NCI-H345 (cell line): Measurements from ENCODE around the gene TMEM132C.

Experiments used
- DNase-seq: peaks from one replicate; lab custom pipeline; 2025; lab: John Stamatoyannopoulos, UW

TMEM132C gene

DNA sequence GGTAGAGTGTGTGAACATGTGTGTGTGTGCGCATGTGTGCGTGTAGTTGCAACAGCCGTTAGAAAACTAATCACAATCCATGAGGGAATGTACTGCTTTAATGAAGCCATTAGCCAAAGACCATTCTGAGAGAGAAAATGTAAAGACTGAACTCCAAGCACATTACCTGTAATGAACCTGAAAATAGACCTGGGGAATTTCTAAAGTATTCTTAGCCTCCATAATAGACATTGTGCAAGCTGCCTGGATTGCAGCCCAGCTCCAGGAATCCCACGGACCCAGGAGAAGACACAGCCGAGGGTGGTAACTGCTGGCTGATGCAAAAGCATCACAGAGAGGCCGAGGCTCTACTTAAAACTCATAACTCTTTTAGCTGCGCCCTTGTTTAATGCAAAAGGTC is 400.2 kb downstream of the TMEM132C start:
- DNase-seq = no peak

DNA sequence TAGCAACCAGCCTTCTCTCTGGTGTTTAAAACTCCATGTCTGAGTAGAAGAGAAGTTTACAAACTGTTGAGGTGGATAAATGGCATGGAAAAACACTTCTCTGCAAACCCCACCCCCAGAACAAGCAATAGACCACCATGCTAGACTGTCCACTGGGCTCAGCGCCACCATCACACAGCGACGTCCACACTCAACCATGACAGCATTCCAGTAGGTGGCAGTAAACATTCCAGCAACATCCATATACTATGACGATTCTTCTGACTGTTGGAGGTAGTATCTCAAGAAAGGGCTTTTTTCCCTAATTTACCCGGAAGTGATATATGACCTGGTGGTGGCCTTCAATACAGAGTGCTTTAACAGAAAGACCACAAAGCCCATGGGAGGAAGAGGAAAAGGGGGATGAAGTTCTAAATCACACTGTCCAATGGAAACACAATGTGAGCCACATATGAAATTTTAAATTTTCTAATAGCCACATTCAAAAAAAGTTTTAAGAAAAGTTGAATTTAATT is 404.6 kb downstream of the TMEM132C start:
- DNase-seq = no peak

DNA sequence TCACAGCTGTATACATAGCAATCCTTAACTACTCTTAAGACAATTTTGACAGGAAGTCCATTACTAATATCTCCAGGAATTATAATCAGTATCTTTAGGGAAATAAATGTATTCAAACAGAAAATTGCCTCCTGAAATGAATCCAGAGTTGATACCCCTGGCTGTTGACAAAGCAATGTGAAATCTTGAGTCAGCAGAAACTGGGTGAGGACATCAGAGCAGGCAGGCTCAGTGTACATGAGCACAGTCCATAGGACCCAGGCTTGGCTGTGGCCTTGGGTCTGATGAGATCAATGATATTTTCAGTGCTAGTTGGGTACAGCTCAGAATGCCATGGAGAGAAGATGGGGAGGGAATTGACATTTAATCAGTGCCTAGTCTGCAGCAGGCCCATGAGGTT is 405.5 kb downstream of the TMEM132C start:
- DNase-seq = no peak

DNA sequence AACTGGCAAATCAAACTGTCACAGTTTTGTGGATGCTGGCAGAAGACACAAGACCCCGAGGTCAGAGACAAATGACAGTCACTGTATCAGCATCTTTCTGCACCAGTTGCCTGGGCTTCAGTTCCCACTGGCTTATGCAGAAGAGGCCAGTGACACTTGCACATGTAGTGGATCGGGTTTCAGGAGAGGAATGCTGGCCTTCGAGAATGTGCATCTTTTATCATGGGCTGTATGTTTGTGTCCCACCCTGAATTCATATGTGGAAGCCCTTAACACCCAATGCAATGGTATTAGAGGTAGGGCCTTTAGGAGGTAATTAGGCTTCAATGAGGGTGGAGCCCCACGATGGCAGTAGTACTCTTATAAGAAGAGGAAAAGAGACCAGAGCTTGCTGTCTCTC is 405.9 kb downstream of the TMEM132C start:
- DNase-seq = no peak

DNA sequence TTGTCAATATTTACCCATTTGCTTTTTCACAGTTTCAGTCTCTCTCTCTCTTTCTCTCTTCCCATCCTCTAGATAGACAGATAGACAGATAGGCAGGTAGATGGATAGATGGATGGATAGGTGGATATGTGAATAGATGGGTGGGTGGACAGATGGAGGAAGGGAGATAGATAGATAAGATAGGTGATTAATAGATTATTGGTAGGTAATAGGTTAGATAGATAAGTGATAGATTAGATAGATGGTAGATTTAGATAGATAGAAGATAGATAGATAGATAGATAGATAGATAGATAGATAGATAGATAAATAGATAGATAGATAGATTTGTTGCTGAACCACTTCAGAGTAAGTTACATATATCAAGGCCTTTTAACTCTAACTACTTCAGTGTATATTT is 408.6 kb downstream of the TMEM132C start:
- DNase-seq = no peak

DNA sequence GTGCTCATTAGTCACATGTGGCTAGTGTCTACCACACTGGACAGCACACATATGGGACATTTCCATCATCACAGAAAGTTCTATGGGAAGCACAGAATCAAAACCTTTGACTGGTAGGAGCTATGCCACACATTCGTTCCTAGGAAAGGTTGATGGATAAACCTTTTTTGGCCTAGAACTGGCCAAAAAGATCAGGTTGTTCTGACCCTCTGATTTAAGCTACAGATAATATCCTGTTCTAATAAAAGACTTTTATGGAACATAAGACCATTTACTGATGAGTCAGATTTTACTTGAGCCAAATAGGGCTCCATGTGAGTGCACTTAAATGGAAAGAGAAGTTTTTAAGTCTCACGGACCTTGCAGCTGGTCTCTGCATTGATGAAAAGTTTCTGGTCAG is 413.6 kb downstream of the TMEM132C start:
- no peak for DNase-seq

DNA sequence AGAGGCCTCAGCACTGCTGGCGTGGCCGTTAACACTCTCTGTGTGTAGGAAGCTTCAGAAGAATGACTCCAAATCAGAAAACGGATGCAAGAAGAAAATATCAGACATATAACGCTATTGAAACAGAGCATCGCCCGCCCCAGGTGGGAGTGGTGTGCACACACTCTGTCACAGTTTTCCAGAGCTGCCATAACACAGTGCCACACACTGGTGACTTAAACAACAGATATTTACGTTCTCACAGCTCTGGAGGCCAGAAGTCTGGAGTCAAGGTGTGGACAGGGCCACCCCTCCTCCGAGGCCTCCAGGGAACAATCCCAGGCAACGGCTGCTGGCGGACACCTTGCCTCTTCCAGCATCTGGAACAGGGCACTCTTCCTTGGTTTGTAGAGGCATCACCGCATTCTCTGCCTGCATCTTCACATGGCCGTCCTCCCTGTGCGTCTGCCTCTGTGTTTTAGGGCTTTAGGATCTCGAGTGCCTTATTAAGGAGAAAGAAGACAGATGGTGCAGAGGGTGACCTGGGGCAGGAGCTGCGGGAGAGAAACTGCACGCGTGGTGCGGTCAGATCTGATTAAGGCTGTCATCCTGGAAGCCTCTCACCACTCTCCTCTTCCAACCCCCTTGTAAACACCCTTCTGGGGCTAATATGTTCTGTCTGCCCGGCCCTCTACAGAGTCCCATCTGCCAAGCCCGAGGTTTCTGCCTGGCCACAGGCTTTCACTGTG is 415.7 kb downstream of the TMEM132C start:
- DNase-seq = no peak

DNA sequence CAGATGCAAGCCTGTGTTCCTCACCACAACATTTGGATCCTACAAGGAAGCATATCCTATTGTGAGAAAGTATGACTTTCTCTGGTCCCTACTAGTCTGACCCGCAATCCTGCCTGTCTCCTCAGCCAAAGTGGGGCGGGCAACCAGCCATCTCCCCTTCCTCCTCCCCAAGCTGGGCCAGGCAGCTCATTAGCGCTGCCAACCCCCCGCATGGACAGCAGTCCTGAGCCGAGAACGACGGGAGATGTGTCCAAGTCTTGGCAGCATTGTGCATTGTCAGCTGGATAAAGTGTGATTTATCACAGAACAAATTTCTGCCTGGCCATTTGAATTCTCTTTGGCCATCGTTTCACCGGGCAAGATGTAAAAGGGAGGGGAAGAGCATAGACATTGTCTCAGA is 417.4 kb downstream of the TMEM132C start:
- DNase-seq = no peak

DNA sequence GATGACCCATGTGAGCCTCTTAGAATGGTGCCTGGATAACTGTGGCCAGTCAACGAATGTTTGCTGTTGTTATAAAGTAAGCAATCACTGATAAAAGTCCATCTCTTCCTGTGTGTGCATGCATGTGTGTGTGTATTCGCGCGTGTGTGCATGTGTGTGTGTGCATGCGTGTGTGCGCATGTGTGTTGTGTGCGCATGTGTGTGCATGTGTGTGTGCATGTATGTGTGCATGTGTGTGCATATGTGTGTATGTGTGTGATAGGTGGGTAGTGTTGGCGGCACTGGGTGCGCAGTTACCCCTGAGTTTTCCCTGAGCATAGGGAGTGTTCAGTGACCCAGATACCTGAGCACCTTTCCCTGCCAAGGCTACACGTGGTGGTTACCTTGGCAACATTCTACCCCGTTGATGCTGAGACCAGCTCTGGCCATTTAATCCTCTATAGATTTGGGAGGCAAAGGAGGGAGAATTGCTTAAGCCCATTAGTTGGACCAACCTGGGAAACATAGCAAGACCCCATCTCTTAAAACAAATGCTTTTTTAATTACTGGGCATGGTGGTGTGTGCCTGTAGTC is 419.0 kb downstream of the TMEM132C start:
- no peak for DNase-seq

DNA sequence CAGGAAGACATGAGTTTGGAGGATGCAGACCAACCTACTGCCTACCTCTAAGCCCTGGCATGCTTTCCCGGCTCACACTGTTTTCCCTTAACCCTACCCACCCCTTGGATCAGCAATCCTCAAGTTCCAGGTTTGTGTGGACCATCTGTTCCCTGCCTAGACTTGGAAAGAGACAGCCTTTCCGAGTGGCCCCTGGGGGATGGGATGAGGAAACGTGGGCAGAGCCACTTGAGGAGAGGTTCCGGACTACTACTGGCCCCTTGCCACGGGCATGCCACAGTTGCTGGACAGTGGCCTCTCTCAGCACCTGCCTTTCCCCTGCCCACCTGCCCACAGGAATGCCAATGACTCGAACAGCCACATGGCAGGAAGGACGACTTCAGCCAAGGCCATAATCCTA is 420.9 kb downstream of the TMEM132C start:
- DNase-seq = no peak

DNA sequence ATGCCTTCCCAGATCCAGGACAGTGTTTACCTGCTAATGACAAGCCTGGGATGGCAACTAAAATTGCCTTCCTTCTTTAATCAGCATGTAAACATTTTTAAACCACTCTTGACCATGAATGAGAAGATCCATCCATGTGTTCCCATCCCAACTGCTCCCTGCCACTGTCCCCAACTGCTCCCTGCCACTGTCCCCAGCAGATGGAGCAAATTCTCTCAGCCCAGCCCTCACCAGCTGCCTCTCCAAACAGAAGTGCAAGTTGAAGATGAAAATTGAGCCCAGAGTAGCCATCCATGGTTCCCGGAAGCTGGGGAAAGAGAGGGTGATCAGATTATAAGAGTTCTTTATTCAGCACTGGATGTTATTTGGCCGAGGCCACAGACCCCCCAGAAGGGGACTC is 423.7 kb downstream of the TMEM132C start:
- peak; percentile 2 for DNase-seq

DNA sequence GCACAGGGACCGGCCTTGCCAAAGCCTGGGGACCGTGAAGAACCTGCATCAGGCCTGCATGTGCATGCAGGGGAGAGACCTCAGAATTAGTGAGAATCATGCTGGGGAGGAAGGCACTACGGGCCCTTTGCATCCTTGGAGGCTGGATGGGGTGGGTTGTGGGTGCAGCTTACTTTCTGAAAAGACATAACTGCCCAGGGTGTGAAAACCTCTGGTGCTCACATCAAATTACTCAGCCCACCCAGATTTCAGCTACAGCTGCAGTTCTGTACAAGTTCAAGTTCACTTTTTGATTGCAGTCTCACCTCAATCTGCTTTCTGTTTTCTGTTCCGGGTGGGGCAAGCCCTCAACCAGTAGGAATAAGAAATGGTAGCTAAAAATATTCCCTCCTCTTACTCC is 426.1 kb downstream of the TMEM132C start:
- DNase-seq = no peak

DNA sequence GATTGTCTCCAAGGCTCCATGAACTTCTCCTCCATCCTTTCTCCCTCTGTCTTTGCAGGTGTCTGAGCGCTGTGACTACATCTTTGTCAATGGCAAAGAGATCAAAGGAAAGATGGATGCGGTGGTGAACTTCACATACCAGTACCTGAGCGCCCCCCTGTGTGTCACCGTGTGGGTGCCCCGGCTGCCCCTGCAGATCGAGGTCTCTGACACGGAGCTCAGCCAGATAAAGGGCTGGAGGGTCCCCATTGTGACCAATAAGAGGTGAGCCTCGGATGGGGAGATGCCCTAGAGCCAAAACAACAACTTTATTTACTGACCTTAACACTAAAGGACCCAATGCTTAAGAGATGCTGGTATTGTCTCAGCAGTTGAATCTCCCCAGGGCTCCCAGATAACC is 426.8 kb downstream of the TMEM132C start:
- no peak for DNase-seq

DNA sequence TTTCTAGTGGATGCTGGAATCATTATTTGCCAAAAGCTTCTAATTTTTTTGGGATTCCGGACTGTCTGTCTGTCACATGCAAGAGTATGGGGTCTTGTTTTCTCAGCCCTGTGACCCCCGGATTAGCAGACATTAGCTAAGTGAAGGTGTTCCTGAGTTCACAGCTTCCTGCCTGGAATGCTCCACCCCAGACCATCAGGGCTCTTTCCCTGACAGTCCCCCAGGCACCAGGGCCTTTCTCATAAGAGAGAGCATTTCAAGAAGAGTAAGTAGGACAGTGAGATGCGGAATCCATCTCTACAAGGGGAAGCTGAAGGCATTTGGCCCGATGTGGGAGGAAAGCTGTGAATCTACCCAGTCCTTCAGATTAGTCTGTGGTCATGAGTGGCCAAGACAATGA is 427.5 kb downstream of the TMEM132C start:
- no peak for DNase-seq

DNA sequence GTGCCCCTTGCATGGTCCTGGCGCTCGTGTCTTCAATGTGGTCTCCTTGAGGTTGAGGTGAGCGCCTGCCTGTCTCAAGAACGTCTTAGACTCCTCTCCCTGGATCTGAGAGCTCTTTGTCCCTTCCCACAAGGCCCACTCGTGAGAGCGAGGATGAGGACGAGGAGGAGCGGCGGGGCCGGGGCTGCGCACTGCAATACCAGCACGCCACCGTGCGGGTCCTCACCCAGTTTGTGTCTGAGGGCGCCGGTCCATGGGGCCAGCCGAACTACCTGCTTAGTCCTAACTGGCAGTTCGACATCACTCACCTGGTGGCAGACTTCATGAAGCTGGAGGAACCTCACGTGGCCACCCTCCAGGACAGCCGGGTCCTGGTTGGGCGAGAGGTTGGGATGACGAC is 428.7 kb downstream of the TMEM132C start:
- DNase-seq = no peak

DNA sequence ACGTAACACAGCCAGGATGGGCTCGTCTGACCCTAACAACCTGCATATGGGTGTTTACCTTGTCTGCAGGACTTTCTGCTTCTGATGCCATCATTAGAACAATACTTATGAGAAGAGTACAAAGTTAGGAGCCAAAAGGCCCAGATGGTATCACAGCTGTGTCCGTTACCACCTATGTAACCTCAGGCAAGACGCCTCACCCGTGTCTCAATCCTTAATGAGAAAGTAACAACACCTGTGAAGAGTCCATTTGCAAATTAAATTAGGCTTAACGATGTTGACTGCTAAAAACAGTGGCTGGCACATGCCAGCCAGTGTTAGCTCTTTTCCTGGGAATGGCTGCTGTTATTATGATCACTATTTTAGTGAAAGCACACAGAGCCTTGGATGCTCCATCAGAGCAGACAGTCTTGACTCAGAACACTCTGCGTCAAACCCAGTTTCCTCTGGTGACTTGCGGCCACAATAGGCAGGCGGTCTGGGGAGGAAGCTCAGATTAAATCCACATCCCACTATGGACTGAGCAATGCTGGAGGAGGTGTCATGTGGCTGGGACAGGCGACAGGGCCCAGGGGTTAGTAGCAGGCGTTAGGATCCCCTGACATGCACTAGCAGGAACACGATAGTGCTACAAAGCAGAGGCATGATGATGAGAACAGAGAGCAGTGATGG is 431.5 kb downstream of the TMEM132C start:
- no peak for DNase-seq

DNA sequence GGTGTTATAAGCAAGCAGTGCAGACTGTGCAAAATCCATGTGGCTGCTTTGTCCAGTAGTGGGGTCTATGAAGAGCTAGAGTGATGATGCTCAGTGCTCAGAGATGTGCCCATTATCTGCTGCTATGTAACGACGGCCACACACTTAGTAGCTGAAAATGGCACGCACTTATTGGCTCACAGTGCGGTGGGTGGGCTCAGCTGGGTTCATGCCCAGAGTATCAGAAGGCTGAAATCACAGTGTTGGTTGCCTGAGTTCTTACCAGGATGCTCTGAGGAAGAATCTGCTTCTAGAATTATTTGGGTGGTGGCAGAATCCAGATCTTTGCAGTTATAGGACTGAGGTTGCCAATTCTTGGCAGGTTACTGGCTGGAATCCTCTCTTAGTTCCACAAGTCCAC is 432.1 kb downstream of the TMEM132C start:
- DNase-seq = no peak

DNA sequence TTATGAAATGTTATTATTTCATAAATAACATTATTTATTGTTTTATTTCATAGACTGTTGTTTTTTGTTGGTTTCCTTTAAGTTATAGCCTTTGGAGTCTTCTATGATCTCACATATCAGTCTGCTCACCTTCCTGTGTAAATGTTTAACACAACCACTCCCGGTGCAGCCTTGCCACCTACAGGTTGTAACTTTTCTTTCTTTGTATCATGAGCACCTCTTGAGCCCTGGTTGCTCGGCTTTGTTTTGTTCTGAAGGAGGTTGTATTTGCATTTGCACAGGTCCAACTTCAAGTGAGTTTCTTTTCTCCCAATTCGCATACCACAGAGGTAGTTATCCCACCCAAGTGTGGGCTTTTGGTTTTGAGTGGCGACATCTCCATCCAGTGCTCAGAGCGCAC is 435.4 kb downstream of the TMEM132C start:
- peak; percentile 21 for DNase-seq

DNA sequence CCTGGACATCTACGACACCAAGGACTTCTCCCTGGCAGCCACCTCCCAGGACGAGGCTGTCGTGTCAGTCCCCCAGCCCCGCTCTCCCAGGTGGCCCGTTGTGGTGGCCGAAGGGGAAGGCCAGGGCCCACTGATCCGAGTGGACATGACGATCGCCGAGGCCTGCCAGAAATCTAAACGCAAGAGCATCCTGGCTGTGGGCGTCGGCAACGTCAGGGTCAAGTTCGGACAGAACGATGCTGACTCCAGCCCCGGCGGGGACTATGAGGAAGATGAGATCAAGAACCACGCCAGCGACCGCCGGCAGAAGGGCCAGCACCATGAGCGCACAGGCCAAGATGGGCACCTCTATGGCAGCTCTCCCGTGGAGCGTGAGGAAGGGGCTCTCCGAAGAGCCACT is 438.2 kb downstream of the TMEM132C start:
- DNase-seq = no peak

DNA sequence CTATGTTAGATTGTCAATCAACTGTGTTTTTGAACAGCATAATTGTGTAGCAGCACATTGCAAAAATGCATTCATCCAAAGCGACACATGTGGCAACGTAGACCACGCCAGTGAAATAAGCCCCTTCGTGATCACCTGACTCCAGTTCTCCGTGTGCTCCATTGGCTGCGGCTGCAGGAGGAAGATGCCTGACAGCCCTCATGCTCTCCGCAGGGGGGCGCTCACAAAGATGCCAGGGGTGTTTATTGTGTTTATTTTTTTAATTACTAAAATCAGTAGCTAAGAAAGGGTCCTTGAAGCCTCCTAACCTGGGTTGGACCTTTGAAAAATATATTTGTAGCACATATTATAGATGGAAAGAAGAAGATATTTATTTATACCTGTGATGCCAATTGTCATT is 440.5 kb downstream of the TMEM132C start:
- no peak for DNase-seq

DNA sequence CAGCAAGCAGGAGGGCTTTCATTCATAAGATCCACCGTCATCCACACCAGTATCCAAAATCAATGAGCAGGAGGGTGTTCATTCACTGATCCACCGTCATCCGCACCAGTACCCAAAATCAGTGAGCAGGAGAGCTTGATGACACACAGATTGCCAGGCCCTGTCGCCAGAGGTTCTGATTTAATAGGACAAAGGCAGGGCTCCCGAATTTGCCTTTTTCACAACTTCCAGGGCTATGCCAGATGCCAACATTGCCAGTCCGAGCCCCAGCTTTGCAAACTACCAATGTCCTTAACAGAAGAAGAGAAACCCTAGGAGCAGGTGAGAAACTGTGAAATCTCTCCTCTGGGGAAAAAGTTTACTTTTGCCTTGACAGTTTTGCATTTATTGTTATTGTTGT is 441.8 kb downstream of the TMEM132C start:
- no peak for DNase-seq

DNA sequence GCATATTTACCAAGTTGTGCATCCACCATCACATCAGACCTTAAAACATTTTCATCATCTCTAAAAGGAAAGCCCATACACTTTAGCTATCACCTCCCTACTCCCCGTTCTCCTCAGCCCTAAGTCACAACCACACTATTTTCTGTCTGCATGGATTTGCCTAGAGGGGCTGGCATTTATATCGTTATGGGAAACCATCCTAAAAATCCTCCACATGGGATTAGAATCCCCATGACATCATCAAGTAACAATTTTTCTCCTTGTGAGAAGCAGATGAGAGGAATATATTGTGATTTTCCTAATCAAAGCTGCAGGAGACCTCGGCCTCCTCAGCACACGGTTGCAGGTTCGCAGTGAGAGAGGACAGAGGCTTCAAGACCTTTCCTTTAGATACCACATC is 442.7 kb downstream of the TMEM132C start:
- DNase-seq = no peak

DNA sequence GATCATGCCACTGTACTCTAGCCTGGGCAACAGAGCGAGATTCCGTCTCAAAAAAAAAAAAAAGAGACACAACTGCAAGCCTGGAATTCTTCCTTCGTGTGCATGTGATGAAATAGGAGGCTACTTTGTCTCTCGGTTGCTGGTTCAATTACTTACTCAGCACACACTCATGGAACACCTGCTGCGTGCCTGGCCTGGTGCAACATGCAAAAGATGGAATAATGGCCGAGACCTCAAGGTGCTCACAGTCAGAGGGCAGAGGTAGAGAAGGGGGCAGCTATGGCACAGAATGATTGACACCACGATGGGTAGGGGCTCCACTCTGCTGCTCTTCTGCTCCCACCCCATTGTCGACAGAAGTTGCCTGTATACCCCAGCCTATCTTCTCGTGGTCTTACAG is 444.5 kb downstream of the TMEM132C start:
- no peak for DNase-seq
